ENCODE data around the gene IL17RE.

Gene IL17RE

GRCh38 chr3:9916346-9916733 is 13.7 kb downstream of the IL17RE start:
- Histone ChIP-seq H3K4me1 (peaks cover 38 to 61% (median 48%) of the 10 kb centered on the region in 10 experiments), H3K36me3 (no peaks in the 10 kb centered on the region; a peak in 1 of 22 replicates), H3K4me2 (peak overlapping the region; percentile 78 to 100 (median 99)), H3K27me3 (peaks cover 0 to 24% (median 16%) of the 10 kb centered on the region in 11 experiments; a peak in 17 of 22 replicates), H3K27ac (peak overlapping the region in 6 of 11 experiments; percentile 30 to 62 (median 48); a peak in 6 of 22 replicates), H3K9me3 (replicated peaks in 1 of 11) (no peaks in the 10 kb centered on the region), H4K20me1 (no peaks in the 10 kb centered on the region), H3K4me3 (peak overlapping the region; percentile 21 to 54 (median 43); a peak in 17 of 20 replicates), H3K9ac (peak overlapping the region in 10 of 11 experiments; percentile 31 to 70 (median 62); a peak in 16 of 22 replicates)
- TF ChIP-seq Cebpa-rat (IDR thresholded peaks at IDR 0.05): no peak

DNA sequence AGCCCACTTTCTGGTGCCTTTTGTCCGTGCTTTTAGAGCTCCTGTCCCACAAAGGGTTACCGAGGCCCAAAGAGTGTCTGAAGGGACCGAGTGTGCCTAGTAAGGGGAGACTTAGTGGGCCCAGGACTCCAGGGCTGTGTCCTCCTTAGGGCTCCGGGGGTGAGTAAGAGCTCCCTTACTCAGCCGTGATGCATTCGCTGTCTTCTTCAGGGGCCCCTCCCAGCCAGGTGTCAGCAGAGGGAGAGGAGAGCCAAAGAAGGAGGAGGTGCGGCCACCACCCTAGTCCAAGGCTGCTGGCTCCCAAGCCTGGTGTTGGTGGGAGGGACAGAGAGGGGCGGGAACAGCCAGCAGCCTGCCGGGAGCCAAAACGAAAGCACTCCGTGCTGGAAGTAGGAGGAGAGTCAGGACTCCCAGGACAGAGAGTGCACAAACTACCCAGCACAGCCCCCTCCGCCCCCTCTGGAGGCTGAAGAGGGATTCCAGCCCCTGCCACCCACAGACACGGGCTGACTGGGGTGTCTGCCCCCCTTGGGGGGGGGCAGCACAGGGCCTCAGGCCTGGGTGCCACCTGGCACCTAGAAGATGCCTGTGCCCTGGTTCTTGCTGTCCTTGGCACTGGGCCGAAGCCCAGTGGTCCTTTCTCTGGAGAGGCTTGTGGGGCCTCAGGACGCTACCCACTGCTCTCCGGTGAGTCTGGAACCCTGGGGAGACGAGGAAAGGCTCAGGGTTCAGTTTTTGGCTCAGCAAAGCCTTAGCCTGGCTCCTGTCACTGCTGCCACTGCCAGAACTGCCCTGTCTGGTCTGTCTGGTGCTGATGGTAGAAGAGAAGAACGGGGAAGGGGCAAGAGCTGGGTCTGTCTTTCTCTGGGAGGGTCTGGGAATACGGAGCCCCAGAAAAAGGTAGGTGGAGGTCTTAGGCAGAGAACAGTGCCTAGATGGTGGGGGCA is 14.4 kb downstream of the IL17RE start, which contains the start of gene IL17RC:
IL17RC (plus strand) TSS at position 365 of the 947 bp plus-strand sequence; CDS start at position 583, 218 bp downstream.
- Histone ChIP-seq H3K9me3 (replicated peaks in 1 of 11) (no peaks in the 10 kb centered on the region), H3K27me3 (peaks cover 0 to 24% (median 16%) of the 10 kb centered on the region in 11 experiments; a peak in 17 of 22 replicates), H3K9ac (peak within 1 kb of the TSS; percentile 51 to 82 (median 78)), H3K4me2 (peak within 1 kb of the TSS; percentile 90 to 100 (median 99)), H3K27ac (peak within 1 kb of the TSS; percentile 14 to 78 (median 60); a peak in 18 of 22 replicates), H3K4me3 (peak within 1 kb of the TSS; percentile 55 to 77 (median 64)), H3K36me3 (no peaks in the 10 kb centered on the region; a peak in 1 of 22 replicates), H3K4me1 (peaks cover 38 to 55% (median 43%) of the 10 kb centered on the region in 10 experiments), H4K20me1 (no peaks in the 10 kb centered on the region)
- no peak for TF ChIP-seq Cebpa-rat (IDR thresholded peaks at IDR 0.05)

- Histone ChIP-seq H3K27ac (peak overlapping the region in 3 of 11 experiments; percentile 55 to 66 (median 62); a peak in 2 of 22 replicates), H3K27me3 (peaks cover 0 to 24% (median 16%) of the 10 kb centered on the region in 11 experiments; a peak in 17 of 22 replicates), H3K9ac (peak overlapping the region in 4 of 11 experiments; percentile 50 to 66 (median 59); a peak in 6 of 22 replicates), H3K4me1 (peaks cover 31 to 47% (median 41%) of the 10 kb centered on the region in 10 experiments), H3K4me2 (peak overlapping the region in 10 of 11 experiments; percentile 78 to 100 (median 98); a peak in 10 of 22 replicates), H3K4me3 (no peak overlapping the region), H3K9me3 (replicated peaks in 1 of 11) (no peaks in the 10 kb centered on the region), H3K36me3 (no peaks in the 10 kb centered on the region; a peak in 1 of 22 replicates), H4K20me1 (no peaks in the 10 kb centered on the region)
- TF ChIP-seq Cebpa-rat (IDR thresholded peaks at IDR 0.05): no peak
Measured at GRCh38 chr3:9917820-9918219, 15.2 kb downstream of the IL17RE start.

DNA sequence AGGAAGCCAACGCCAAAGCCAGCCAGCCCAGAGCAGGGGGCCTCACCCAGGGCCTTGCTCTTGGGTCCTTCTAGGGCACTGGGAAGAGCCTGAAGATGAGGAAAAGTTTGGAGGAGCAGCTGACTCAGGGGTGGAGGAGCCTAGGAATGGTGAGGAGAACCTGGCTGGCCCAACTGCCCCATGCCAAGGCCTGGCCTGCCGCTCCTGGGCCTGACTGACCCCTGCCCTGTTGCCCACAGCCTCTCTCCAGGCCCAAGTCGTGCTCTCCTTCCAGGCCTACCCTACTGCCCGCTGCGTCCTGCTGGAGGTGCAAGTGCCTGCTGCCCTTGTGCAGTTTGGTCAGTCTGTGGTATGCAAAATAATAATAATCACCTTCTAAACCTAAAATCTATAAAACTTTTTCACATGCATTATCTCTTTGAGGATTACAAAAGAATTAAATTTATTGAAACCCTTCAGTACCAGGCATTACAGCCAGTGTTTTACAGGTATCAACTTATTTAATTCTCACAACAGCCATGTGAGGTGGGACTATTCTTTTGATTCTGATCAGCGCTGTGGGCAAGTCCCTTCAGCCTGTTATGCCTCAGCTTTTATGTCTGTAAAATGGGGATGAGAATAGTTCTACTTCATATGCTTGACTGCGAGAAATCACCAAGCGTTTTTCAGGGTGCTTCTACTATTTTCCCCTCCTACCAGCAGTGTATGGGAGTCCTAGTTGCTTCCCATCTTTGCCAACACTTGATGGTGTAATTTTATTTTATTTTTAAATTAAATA is 15.8 kb downstream of the IL17RE start:
- Histone ChIP-seq H3K9me3 (replicated peaks in 1 of 11) (no peaks in the 10 kb centered on the region), H4K20me1 (no peaks in the 10 kb centered on the region), H3K4me1 (peaks cover 31 to 45% (median 40%) of the 10 kb centered on the region in 10 experiments), H3K27ac (no peak overlapping the region), H3K27me3 (peaks cover 0 to 24% (median 16%) of the 10 kb centered on the region in 11 experiments; a peak in 17 of 22 replicates), H3K4me2 (peak overlapping the region in 1 of 11 experiments; percentile 92; a peak in 1 of 22 replicates), H3K4me3 (no peak overlapping the region), H3K36me3 (no peaks in the 10 kb centered on the region; a peak in 1 of 22 replicates), H3K9ac (0 out of 22 replicates have a peak overlapping the region, but pooled peaks of 1 of the 11 experiments have one; percentile 8)
- TF ChIP-seq Cebpa-rat (IDR thresholded peaks at IDR 0.05): no peak

DNA sequence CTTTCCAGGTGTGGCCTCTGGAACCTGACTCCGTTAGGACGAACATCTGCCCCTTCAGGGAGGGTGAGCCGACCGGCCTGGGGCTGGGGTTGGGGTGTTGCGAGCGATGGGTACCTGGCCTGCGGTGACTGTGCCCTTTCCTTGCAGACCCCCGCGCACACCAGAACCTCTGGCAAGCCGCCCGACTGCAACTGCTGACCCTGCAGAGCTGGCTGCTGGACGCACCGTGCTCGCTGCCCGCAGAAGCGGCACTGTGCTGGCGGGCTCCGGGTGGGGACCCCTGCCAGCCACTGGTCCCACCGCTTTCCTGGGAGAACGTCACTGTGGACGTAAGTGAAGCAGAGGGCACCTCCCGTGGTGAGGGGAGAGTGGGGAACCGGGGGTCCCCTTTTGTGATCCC is 25.5 kb downstream of the IL17RE start:
- no peaks in the 10 kb centered on the region for H3K9me3 ChIP-seq (replicated peaks in 1 of 11)
- no peaks in the 10 kb centered on the region for H4K20me1 ChIP-seq
- peaks cover 7 to 14% (median 10%) of the 10 kb centered on the region in 10 experiments; a peak in 18 of 20 replicates for H3K4me1 ChIP-seq
- TF ChIP-seq Cebpa-rat (IDR thresholded peaks at IDR 0.05): no peak
- peaks cover 0 to 7% (median 0%) of the 10 kb centered on the region in 11 experiments; a peak in 1 of 22 replicates for H3K36me3 ChIP-seq
- no peak overlapping the region for H3K27ac ChIP-seq
- H3K4me3 ChIP-seq: no peak overlapping the region
- H3K4me2 ChIP-seq: no peak overlapping the region
- no peaks in the 10 kb centered on the region for H3K27me3 ChIP-seq
- H3K9ac ChIP-seq: no peak overlapping the region

GRCh38 chr3:9930804-9931418 is 28.3 kb downstream of the IL17RE start:
- Histone ChIP-seq H3K4me1 (peaks cover 26 to 32% (median 28%) of the 10 kb centered on the region in 10 experiments), H3K36me3 (peaks cover 0 to 8% (median 3%) of the 10 kb centered on the region in 11 experiments; a peak in 12 of 22 replicates)

DNA sequence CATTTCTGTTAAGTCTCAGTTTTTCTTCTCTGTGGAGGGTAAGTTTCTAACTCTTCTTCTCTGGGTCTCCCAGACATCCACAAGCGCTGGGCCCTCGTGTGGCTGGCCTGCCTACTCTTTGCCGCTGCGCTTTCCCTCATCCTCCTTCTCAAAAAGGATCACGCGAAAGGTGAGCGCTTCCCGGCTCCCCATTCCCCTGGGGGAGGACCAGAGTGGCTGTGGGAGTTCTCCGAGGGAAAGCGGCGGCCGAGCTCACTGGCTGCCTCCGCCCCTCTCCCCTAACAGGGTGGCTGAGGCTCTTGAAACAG is 29.8 kb downstream of the IL17RE start:
- Histone ChIP-seq H4K20me1 (peaks cover 0 to 8% (median 0%) of the 10 kb centered on the region in 11 experiments; a peak in 2 of 22 replicates), H3K4me3 (peak overlapping the region; percentile 67 to 81 (median 72)), H3K9me3 (replicated peaks in 1 of 11) (no peaks in the 10 kb centered on the region), H3K4me2 (peak overlapping the region; percentile 94 to 100 (median 99)), H3K9ac (peak overlapping the region; percentile 86 to 97 (median 91)), H3K36me3 (peaks cover 8 to 24% (median 16%) of the 10 kb centered on the region in 11 experiments; a peak in 21 of 22 replicates), H3K27ac (peak overlapping the region; percentile 71 to 97 (median 93)), H3K27me3 (no peaks in the 10 kb centered on the region), H3K4me1 (peaks cover 29 to 37% (median 32%) of the 10 kb centered on the region in 10 experiments)
- TF ChIP-seq Cebpa-rat (IDR thresholded peaks at IDR 0.05): no peak

More at GRCh38 chr3:9930804-9931418, 28.3 kb downstream of the IL17RE start:
- TF ChIP-seq Cebpa-rat (IDR thresholded peaks at IDR 0.05): no peak
- H3K4me3 ChIP-seq: no peak overlapping the region
- no peak overlapping the region for H3K4me2 ChIP-seq
- no peak overlapping the region for H3K9ac ChIP-seq
- no peaks in the 10 kb centered on the region for H4K20me1 ChIP-seq
- H3K27me3 ChIP-seq: no peaks in the 10 kb centered on the region
- H3K27ac ChIP-seq: no peak overlapping the region
- H3K9me3 ChIP-seq (replicated peaks in 1 of 11): no peaks in the 10 kb centered on the region
